PC-3 (cell line): ENCODE results near the gene MAPK4.

ENCODE experiments used
- EZH2 ChIP-seq: fragments of 300-600 bp; sonication (generic); IDR thresholded peaks from one replicate; pipeline ENCODE4 v1.6.1; 2017; ENCODE audit warnings: antibody characterized with exemption, mild to moderate bottlenecking, low read length; ENCODE audit not compliant: unreplicated experiment
- TF ChIP-seq, protein P1 (sequence below): fragments of 300-600 bp; sonication (generic); conservative IDR thresholded peaks from 2 replicates; pipeline ENCODE4 v1.5.1; 2017; ENCODE audit warnings: antibody characterized with exemption, low read depth, mild to moderate bottlenecking, low read length

DNA sequence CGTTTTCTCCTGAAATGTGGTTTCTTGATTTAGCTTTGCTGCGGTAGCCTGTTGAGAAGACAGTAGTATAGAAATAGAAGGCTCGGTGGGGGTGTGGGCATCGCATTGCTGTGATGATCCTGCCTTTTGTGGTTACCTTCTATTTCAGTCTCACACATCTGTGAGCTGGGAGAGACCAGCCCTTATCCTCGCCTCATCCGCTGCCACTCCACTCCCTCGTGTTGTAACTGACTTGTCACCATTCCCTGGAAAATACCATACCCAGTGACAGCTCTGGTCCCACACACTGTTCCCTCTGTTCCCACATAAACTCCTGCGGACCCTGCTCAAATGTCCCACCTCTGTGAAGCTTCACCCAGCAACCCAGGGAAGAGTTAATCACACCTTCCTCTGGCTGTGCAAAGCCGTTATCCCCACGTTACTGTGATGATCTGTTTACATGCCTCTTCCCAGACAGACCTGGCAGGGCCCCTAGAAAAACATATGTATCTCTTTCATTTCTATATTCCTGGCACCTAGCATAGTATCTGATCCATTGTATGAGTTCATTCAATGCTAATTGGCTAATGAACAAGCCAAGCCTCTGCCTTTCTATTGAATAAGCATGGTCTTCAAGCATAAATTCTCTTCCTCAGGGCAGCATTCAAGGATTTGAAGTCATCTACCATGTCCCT, 114.6 kb downstream of the MAPK4 start:
- TF ChIP-seq, protein P1, sequence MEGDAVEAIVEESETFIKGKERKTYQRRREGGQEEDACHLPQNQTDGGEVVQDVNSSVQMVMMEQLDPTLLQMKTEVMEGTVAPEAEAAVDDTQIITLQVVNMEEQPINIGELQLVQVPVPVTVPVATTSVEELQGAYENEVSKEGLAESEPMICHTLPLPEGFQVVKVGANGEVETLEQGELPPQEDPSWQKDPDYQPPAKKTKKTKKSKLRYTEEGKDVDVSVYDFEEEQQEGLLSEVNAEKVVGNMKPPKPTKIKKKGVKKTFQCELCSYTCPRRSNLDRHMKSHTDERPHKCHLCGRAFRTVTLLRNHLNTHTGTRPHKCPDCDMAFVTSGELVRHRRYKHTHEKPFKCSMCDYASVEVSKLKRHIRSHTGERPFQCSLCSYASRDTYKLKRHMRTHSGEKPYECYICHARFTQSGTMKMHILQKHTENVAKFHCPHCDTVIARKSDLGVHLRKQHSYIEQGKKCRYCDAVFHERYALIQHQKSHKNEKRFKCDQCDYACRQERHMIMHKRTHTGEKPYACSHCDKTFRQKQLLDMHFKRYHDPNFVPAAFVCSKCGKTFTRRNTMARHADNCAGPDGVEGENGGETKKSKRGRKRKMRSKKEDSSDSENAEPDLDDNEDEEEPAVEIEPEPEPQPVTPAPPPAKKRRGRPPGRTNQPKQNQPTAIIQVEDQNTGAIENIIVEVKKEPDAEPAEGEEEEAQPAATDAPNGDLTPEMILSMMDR = no peak
- no peak for TF ChIP-seq EZH2
